Measurements from ENCODE around the gene HDDC3.
"Not testable (repeated sequence)": the region's sequence is repeated elsewhere in the genome, so short reads cannot be mapped to it uniquely, and the experiment has no call there.

The HDDC3 gene

DNA sequence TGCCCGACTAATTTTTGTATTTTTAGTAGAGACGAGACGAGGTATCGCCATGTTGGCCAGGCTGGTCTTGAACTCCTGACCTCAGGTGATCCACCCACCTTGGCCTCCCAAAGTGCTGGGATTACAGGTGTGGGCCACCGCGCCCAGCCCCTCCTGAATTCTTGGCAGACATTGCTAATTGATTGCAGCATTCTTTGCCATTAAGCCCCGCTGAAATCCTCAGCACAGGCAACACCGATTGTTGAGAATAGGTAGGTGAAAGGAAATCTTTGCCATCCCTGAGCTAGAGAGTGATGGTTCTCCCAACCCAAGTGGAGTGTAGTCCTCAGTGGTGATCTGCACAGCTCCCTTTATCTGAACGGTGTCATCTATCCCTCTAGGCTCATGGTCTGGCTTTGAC lies 27.6 kb downstream of the HDDC3 start:
- no peaks in the 10 kb centered on the region for H3K9me3 Mint-ChIP-seq
- peaks cover 45% of the 10 kb centered on the region for H3K4me1 Mint-ChIP-seq (ENCODE audit: low read depth)
- no peak overlapping the region for H3K4me3 Mint-ChIP-seq
- no peak overlapping the region for H3K27ac Mint-ChIP-seq
- peaks cover 62% of the 10 kb centered on the region for H3K36me3 Mint-ChIP-seq (ENCODE audit: low read depth)
- intact Hi-C loops (cut with micrococcal nuclease): no loop called here
- no peaks in the 10 kb centered on the region for H3K27me3 Mint-ChIP-seq

DNA sequence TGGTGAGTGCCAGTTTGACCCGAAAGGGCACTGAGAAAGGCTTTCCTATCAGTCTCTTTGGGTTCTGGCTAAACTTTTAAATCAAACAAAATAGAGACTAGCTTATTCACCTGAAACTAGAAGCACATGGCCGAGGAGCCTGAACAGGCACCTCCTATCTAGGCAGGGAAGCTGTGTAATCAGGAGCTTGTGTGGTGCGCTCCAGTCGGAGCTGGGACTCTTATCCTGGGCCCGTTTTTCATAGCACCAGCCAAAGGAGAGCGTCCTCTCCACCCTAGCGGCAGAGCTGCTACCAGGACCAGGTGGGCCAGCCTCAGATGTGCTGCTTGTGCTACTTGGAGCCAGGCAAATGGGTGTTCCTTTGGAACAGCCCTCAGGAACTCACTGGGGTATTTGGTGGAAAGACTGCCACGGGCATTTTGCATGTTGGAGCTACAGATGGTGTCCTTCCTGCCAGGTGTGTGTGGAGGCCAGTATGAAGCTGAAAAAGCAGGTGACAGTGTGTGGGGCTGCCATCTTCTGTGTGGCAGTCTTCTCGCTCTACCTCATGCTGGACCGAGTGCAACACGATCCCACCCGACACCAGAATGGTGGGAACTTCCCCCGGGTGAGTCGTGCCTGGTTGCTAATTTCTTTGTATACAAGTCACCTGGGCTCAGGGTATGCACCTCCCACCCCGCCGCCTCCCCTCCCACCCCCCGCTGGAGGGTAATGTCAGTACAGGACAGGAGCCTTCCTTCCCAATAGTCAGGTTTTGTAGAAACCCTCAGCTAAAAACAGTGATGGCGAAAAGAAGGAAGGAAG lies 28.4 kb downstream of the HDDC3 start:
- Mint-ChIP-seq H3K27ac (peak overlapping the region; percentile 92), H3K36me3 (ENCODE audit: low read depth) (peaks cover 55% of the 10 kb centered on the region), H3K4me1 (ENCODE audit: low read depth) (peaks cover 51% of the 10 kb centered on the region), H3K4me3 (peak overlapping the region; percentile 90), H3K9me3 (no peaks in the 10 kb centered on the region), H3K27me3 (no peaks in the 10 kb centered on the region)
- intact Hi-C loops (cut with micrococcal nuclease): loop anchor here (2.0 kb wide), 1 partner anchor 31 kb away; the partner anchor contains the start of gene UNC45A

DNA sequence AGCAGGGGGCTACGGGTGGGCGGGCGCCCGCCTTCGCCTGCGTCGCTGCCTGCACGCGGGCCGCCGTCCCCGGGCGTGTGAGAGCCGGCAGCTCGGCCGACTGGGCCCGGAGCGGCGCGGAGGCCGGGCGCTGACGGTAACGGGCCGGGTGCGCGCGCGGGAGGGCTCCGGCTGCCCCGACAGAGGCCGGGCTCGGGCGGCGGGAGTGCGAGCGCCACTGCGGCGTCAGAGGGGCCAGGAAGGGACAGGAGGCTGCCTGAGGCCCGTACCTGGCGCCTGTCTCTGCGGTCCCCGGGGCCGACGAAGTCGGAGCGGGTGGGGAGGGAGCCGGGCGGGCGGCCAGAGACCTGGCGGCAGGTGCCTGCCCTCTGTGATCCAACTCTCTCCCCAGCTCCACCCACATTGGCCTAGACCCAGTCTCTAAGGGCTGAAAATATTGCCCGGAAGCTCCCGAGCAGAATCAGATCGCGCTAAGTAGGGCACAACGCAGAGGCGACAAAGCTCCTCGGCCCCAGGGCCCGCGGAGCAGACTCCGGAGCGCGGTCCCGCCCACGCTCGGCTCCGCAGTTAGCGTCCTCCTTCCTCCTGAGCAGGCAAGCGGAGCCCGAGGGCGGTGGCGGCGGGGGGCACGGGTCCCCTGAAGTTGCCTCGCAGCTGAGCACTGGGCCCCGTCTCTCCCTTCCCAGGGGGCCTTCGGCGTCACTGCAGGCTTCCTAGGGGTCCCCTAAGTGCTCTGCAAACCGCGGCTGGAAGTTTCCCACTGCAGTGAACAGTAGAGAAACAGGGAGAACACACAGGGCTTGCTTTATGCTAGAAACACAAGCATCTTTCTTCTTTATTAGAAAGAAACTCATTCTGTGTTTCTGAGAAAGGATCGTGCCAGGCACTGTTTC lies 29.3 kb downstream of the HDDC3 start, which contains the start of gene MAN2A2:
Gene MAN2A2, plus strand, starts transcription at position 463 of the 893 bp plus-strand sequence. CDS start 906 bp downstream, outside the sequence.
- Mint-ChIP-seq H3K36me3 (ENCODE audit: low read depth) (peaks cover 57% of the 10 kb centered on the region), H3K27ac (peak within 1 kb of the TSS; percentile 92), H3K4me1 (ENCODE audit: low read depth) (peaks cover 58% of the 10 kb centered on the region), H3K9me3 (no peaks in the 10 kb centered on the region), H3K27me3 (no peaks in the 10 kb centered on the region), H3K4me3 (peak within 1 kb of the TSS; percentile 90)
- intact Hi-C loops (cut with micrococcal nuclease): loop anchor here (2.0 kb wide), 1 partner anchor 32 kb away; the partner anchor contains the start of gene UNC45A

DNA sequence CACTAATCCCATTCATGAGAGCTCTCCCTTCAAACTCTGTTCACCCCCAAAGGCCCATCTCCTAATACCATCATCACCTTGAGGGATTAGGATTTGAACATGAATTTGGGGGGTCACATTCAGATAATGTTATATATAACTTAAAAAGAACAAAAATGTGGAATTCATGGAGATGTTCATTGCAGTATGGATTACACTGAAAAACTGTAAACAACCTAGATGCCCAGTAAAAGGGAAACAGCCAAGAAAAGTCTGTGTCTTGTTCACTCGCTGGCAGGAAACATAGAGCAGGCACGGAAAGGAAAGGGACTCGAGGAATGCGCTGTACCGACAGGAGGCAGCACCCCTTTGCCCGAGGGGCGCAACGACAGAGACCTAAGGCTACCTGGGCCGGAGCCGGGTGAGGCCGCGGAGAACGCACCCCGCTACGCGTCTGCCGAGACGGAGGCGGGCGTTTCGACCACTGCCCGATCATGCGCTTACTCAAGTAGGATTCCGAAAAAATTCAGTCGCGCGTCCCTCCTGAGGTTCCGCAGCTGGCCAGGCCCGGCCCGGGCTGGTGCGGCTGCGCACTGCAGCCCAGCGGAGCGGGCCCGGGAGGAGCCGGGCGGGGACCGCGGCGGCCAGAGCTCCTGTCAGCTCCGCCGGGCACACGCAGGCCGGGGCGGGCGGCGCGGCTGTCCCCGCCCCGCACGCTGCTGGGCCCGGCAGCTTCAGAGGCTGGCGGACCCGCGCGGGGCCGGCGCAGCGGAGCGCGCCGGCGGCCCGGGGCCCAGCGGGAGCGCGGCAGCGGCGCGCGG lies 30.1 kb downstream of the HDDC3 start:
- peaks cover 57% of the 10 kb centered on the region for H3K36me3 Mint-ChIP-seq (ENCODE audit: low read depth)
- H3K27ac Mint-ChIP-seq: peak overlapping the region; percentile 92
- no peaks in the 10 kb centered on the region for H3K9me3 Mint-ChIP-seq
- H3K4me1 Mint-ChIP-seq (ENCODE audit: low read depth): peaks cover 64% of the 10 kb centered on the region
- H3K4me3 Mint-ChIP-seq: peak overlapping the region; percentile 76
- H3K27me3 Mint-ChIP-seq: no peaks in the 10 kb centered on the region
- intact Hi-C loops (cut with micrococcal nuclease): loop anchor here (2.0 kb wide), 1 partner anchor 33 kb away; the partner anchor contains the start of gene UNC45A

DNA sequence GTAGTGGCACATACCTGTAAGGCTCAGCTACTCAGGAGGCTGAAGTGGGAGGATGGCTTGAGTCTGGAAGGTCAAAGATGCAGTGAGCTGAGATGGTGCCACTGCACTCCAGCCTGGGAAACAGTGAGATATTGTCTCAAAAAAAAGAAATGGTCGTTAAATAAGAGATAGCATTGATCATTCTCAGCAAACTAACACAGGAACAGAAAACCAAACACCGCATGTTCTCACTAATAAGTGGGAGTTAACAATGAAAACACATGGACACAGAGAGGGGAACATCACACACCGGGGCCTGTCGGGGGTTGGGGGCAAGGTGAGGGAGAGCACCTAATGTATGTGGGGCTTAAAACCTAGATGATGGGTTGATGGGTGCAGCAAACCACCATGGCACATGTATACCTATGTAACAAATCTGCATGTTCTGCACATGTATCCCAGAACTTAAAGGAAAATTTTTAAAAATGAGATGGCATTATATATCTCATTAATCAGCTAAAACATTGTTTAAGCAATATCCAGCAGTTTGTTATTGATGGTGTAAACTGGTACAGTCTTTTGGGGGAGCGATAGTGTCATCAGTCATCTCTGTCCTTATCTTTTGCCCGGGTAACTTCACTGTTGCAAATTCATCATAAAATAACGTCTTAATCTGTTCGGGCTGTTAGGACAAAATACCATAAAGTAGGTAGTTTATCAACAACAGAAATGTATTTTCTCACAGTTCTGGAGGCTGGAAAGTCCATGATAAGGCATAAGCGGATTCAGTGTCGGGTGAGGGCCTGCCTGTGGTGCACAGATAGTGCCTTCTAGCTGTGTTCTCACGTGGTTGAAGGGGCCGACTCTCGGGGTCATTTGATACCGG lies 30.9 kb downstream of the HDDC3 start:
- Mint-ChIP-seq H3K27ac (peak overlapping the region; percentile 92), H3K4me3 (peak overlapping the region; percentile 76), H3K9me3 (no peaks in the 10 kb centered on the region), H3K27me3 (no peaks in the 10 kb centered on the region), H3K4me1 (ENCODE audit: low read depth) (peaks cover 70% of the 10 kb centered on the region), H3K36me3 (ENCODE audit: low read depth) (peaks cover 56% of the 10 kb centered on the region)
- intact Hi-C loops (cut with micrococcal nuclease): loop anchor here (2.0 kb wide), 1 partner anchor 33 kb away; the partner anchor contains the start of gene UNC45A

DNA sequence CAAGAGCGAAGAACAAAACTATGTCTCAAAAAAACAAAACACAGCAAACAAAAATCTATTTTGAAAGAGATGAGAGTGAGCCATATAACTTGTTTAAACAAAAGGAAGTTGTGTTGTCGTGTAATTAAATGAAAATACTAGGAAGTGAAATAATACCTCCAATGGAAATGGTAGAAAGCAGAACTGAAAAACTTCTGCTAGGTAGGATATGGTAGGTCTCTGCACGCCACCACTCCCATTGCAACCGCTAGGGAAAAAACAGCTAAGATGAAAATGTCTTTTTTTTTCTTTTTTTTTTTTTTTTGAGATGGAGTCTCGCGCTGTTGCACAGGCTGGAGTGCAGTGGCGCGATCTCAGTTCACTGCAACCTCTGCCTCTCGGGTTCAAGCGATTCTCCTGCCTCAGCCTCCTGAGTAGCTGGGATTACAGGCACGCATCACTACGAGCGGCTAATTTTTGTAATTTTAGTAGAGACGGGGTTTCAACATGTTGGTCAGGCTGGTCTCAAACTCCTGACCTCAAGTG lies 35.2 kb downstream of the HDDC3 start:
- Mint-ChIP-seq H3K4me3 (peak overlapping the region; percentile 35), H3K36me3 (ENCODE audit: low read depth) (peaks cover 67% of the 10 kb centered on the region), H3K27ac (peak overlapping the region; percentile 79), H3K4me1 (ENCODE audit: low read depth) (peaks cover 90% of the 10 kb centered on the region)
- H3K9me3 Mint-ChIP-seq; H3K27me3 Mint-ChIP-seq; intact Hi-C loops (cut with micrococcal nuclease): not testable (repeated sequence)

DNA sequence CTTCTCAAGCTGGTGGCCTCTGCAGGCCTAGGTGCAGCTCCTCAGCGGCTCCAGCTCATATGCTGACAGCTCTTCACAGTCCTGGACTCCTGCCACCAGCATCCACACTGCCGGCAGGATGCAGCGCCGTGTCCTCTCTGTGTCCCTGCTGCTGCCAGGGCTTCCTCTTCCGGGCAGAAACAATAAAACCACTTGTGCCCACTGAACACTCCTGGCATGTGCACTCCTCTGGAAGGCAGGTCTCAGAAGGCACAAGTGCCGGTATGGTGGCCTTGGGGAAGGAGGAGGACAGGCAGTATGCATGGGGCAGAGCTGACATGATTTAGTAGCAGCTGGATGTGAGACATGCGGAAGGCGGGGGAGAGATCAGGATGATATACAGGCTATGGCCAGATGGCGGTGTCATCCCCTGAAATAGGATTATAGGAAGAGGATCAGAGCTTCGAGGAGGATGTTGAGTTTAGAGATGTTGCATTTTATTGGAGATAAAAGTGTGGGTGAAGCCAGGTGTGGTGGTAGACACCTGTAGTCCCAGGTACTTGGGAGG lies 36.7 kb downstream of the HDDC3 start:
- Mint-ChIP-seq H3K4me3 (peak overlapping the region; percentile 17), H3K9me3 (no peaks in the 10 kb centered on the region), H3K4me1 (ENCODE audit: low read depth) (peaks cover 91% of the 10 kb centered on the region), H3K36me3 (ENCODE audit: low read depth) (peaks cover 82% of the 10 kb centered on the region), H3K27ac (peak overlapping the region; percentile 79), H3K27me3 (no peaks in the 10 kb centered on the region)
- intact Hi-C loops (cut with micrococcal nuclease): no loop called here

DNA sequence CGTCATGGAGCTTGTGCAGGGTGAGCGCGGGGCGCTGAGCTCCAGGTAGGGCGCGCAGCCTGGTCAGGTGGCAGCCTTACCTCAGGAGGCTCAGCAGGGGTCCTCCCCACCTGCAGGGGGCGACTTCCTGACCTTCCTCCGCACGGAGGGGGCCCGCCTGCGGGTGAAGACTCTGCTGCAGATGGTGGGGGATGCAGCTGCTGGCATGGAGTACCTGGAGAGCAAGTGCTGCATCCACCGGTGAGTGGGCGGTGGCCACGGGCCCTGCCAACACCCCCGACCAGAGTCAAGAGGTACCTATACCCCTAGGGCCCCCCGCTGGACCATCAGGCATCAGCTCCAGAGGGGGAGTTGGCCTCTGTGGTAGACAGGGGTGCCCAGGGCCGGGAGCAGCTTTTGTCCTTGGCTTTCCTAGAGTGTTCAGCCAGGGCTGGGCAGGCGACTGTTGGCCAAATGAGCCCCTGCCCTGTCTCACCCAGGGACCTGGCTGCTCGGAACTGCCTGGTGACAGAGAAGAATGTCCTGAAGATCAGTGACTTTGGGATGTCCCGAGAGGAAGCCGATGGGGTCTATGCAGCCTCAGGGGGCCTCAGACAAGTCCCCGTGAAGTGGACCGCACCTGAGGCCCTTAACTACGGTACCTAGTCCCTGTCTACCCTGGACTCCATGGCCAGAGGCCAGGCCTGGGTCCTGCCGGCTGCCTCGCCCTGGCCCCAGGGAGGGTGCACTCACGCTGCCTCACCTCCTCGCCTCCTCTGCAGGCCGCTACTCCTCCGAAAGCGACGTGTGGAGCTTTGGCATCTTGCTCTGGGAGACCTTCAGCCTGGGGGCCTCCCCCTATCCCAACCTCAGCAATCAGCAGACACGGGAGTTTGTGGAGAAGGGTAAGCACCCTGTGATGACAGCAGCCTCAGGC lies 38.9 kb downstream of the HDDC3 start:
- peak overlapping the region; percentile 53 for H3K27ac Mint-ChIP-seq
- H3K36me3 Mint-ChIP-seq (ENCODE audit: low read depth): peaks cover 98% of the 10 kb centered on the region
- H3K4me3 Mint-ChIP-seq: no peak overlapping the region
- intact Hi-C loops (cut with micrococcal nuclease): no loop called here
- no peaks in the 10 kb centered on the region for H3K9me3 Mint-ChIP-seq
- H3K27me3 Mint-ChIP-seq: no peaks in the 10 kb centered on the region
- H3K4me1 Mint-ChIP-seq (ENCODE audit: low read depth): peaks cover 93% of the 10 kb centered on the region

DNA sequence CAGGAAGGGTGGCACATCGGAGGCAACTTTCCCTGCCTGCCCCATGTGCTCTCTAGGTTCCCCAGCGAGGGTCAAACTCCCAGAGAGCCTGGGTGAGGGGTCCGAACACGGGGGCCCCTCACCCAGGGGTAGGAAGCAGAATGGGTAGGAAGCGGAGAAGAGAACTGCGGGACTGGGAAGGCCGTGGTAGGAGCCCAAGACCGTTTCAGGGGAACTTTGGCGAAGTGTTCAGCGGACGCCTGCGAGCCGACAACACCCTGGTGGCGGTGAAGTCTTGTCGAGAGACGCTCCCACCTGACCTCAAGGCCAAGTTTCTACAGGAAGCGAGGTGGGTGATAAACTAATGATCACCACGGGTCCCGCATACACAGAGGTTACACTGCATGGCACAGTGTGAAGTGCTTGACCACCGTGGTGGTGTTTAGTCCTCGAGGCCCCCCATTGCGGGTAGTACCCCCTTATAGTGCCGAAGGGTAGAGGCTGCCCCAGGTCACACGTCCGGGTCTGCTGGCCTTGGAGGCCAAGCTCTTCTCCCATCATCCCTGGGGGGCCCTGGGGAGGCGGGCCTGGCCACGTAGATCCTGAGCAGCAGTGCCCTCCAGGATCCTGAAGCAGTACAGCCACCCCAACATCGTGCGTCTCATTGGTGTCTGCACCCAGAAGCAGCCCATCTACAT lies 39.7 kb downstream of the HDDC3 start:
- H3K27ac Mint-ChIP-seq: peak overlapping the region; percentile 55
- no peak overlapping the region for H3K4me3 Mint-ChIP-seq
- H3K4me1 Mint-ChIP-seq (ENCODE audit: low read depth): peaks cover 93% of the 10 kb centered on the region
- intact Hi-C loops (cut with micrococcal nuclease): no loop called here
- no peaks in the 10 kb centered on the region for H3K27me3 Mint-ChIP-seq
- H3K36me3 Mint-ChIP-seq (ENCODE audit: low read depth): peaks cover 99% of the 10 kb centered on the region
- no peaks in the 10 kb centered on the region for H3K9me3 Mint-ChIP-seq

DNA sequence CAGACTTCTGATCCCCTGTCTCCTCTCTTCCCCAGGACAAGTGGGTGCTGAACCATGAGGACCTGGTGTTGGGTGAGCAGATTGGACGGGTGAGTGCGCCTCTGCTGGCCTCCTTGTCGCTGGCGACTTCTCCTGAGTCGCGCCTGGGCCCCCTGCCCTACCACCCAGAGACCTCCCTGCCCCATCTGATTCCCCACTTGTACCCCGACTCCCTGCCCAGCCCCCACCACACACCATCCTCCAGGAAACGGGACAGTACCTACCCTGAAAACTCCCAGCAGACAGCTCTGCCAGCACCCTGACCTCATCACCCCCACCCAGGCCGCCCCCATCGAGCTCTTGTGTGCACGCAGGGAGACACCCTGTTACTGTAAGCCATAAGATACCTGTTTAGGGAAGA lies 40.3 kb downstream of the HDDC3 start:
- no peaks in the 10 kb centered on the region for H3K27me3 Mint-ChIP-seq
- no peak overlapping the region for H3K4me3 Mint-ChIP-seq
- intact Hi-C loops (cut with micrococcal nuclease): no loop called here
- peaks cover 93% of the 10 kb centered on the region for H3K4me1 Mint-ChIP-seq (ENCODE audit: low read depth)
- no peaks in the 10 kb centered on the region for H3K9me3 Mint-ChIP-seq
- H3K36me3 Mint-ChIP-seq (ENCODE audit: low read depth): peaks cover 100% of the 10 kb centered on the region
- peak overlapping the region; percentile 55 for H3K27ac Mint-ChIP-seq

DNA sequence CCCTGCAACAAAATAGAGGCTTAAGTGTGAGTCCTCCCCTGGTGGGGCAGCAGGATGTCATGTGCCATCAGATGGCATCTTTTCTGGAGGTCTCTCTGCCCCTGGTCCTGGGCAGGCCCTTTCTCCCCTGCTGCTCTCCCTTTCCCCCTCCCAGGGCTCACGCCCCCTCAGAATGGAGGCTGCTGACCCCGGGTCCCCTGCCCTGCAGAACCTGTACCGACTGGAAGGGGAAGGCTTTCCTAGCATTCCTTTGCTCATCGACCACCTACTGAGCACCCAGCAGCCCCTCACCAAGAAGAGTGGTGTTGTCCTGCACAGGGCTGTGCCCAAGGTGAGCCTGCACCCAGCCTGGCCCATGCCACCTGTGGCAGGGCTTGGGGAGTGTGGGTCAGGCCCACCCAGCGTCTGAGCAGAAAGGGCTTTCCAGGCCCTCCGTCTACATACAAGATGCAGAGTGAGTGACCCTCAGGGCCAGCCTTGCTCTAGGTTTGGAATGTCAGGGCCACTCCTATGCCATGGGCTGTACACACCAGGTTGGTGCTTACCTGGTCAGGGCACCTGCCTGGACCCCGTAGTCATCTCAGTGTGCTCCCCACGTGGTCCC lies 40.9 kb downstream of the HDDC3 start:
- intact Hi-C loops (cut with micrococcal nuclease): no loop called here
- Mint-ChIP-seq H3K4me1 (ENCODE audit: low read depth) (peaks cover 93% of the 10 kb centered on the region), H3K27ac (peak overlapping the region; percentile 55), H3K27me3 (no peaks in the 10 kb centered on the region), H3K9me3 (no peaks in the 10 kb centered on the region), H3K36me3 (ENCODE audit: low read depth) (peaks cover 100% of the 10 kb centered on the region), H3K4me3 (no peak overlapping the region)

Data from dendritic cell treated with granulocyte-macrophage colony-stimulating factor and Interleukin-4, amounts not matched to agents 40 ng/mL and 50 ng/mL, for 4 days (primary cell).